Mesenteric fat pad (tissue), 1 donor: ENCODE results near the gene AFAP1L2. TPM values are rescaled to one million over a fixed set of nuclear protein-coding genes. Genes with fewer than 3 reads are reported as not detected.
"Not testable (repeated sequence)": the region's sequence is repeated elsewhere in the genome, so short reads cannot be mapped to it uniquely, and the experiment has no call there.

Source experiments
- DNase-seq: peaks from one replicate; pipeline ENCODE4 v3.0.0-alpha.2; 2020; ENCODE audit warnings: low spot score
- total RNA-seq: library from RNA; stranded (reverse); fragmentation: NEBNext Ultra II Directional; extraction: Animal tissue kit (Norgen Biotek cat#: 25700); gene quantifications from one replicate; pipeline ENCODE4 v1.2.1, GENCODE V29; 2021
- donor health status: DM: yes; HTN: yes; CAD: no.

Gene AFAP1L2
- total RNA-seq, 1 donor from 2014 or later: 3.9 TPM

- no peak for DNase-seq
These were observed 66.5 kb downstream of the AFAP1L2 start for GRCh38 chr10:114337510-114338462.

- no peak for DNase-seq
These were observed 67.3 kb downstream of the AFAP1L2 start for GRCh38 chr10:114336823-114337509.

GRCh38 chr10:114335614-114336013, 68.7 kb downstream of the AFAP1L2 start:
- DNase-seq: no peak

GRCh38 chr10:114334301-114334700, 70.0 kb downstream of the AFAP1L2 start:
- no peak for DNase-seq

GRCh38 chr10:114333441-114333840, 70.9 kb downstream of the AFAP1L2 start:
- DNase-seq: not testable (repeated sequence)

- DNase-seq: no peak
These were observed 71.8 kb downstream of the AFAP1L2 start for GRCh38 chr10:114332301-114333192.

- no peak for DNase-seq
These were observed 74.5 kb downstream of the AFAP1L2 start for GRCh38 chr10:114329634-114330365.

GRCh38 chr10:114328874-114329273, 75.4 kb downstream of the AFAP1L2 start:
- no peak for DNase-seq

- DNase-seq: no peak
These were observed 75.9 kb downstream of the AFAP1L2 start for GRCh38 chr10:114328441-114328812.

GRCh38 chr10:114327537-114328440, 76.5 kb downstream of the AFAP1L2 start:
- DNase-seq: no peak

GRCh38 chr10:114326795-114327194, 77.5 kb downstream of the AFAP1L2 start:
- no peak for DNase-seq

- DNase-seq: no peak
These were observed 81.3 kb downstream of the AFAP1L2 start for GRCh38 chr10:114323023-114323422.

- DNase-seq: no peak
These were observed 82.0 kb downstream of the AFAP1L2 start for GRCh38 chr10:114322344-114322743.

- DNase-seq: no peak
These were observed 83.8 kb downstream of the AFAP1L2 start for GRCh38 chr10:114320249-114321116.

GRCh38 chr10:114319406-114320248, 84.7 kb downstream of the AFAP1L2 start:
- DNase-seq: no peak

GRCh38 chr10:114316744-114317143, 87.6 kb downstream of the AFAP1L2 start:
- no peak for DNase-seq

- no peak for DNase-seq
These were observed 88.5 kb downstream of the AFAP1L2 start for GRCh38 chr10:114315566-114316420.
